Measurements from ENCODE around the gene RMND5B. TPM values are rescaled to one million over a fixed set of nuclear protein-coding genes. Genes with fewer than 3 reads are reported as not detected.
"Not testable (repeated sequence)": the region's sequence is repeated elsewhere in the genome, so short reads cannot be mapped to it uniquely, and the experiment has no call there.

The RMND5B gene, protein sequence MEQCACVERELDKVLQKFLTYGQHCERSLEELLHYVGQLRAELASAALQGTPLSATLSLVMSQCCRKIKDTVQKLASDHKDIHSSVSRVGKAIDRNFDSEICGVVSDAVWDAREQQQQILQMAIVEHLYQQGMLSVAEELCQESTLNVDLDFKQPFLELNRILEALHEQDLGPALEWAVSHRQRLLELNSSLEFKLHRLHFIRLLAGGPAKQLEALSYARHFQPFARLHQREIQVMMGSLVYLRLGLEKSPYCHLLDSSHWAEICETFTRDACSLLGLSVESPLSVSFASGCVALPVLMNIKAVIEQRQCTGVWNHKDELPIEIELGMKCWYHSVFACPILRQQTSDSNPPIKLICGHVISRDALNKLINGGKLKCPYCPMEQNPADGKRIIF
- 22.0 TPM for total RNA-seq
- polyA plus RNA-seq = 10 to 100 TPM; 32.8 to 39.9 (median 35.7) TPM

DNA sequence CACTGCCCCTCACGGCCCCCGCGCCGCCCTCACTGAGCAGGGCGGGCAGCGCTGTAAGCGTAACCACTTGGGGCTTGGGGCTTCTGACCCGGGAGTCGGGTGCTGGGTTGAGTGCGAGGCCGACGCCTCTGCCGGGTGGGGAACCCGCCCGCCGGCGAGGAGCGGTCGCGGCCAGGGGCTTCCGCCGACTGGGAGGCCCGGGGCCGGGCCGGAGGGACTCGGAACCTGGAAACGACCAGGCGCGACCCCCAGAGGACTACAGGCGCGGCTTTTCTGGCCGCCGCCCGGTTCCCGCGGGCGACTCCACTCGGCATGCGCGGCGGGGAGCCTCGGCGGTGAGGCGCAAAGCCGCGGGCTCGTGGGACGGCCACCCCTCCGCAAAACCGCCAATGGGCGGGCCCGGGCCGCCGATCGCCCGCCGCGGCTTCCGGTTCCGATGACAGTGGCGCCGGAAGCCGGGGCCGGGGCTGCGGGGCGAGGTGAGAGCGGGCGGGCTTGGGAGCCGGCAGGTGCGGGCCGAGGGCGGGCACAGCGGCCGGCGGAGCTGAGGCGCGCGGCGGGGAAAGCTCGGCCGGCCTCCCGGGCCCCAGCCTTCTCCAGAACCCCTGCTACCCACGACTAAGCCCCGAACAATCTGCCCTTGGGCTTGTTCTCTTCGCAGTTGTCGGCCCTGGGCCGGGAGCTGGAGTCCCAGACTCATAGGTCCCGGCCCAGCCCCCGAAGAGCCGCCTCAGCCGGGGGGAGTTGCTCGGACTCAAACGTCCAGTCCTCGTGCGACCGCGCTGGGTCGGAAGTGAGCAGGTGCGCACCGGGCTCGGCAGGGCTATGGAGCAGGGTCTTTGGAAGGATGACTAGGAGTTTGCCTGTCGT, at the start of gene RMND5B:
Gene RMND5B, plus strand, starts transcription at position 439 of the 870 bp plus-strand sequence. CDS start 7,106 bp downstream, outside the sequence.
- H3K27me3 Mint-ChIP-seq = no peaks in the 10 kb centered on the region
- Histone ChIP-seq H3K36me3 (ENCODE audit: control insufficient read depth, insufficient read depth, low read length) (peaks cover 11% of the 10 kb centered on the region), H3K9me3 (ENCODE audit: control insufficient read depth in 2 of 2, low read length in 2 of 2) (no peaks in the 10 kb centered on the region), H3K27ac (ENCODE audit: insufficient read depth, low read length, poor library complexity, severe bottlenecking) (peak within 1 kb of the TSS; percentile 84), H3K27me3 (ENCODE audit: control insufficient read depth, insufficient read depth, low read length) (no peaks in the 10 kb centered on the region), H3K4me3 (ENCODE audit: low read depth, low read length) (peak within 1 kb of the TSS; percentile 58), H3K4me1 (ENCODE audit: control insufficient read depth, insufficient read depth, low read length, poor library complexity, severe bottlenecking) (peaks cover 15% of the 10 kb centered on the region)
- ATAC-seq (ENCODE audit: low read depth in 2 of 2) (peak; percentile 89 to 92), DNase-seq (peak; percentile 77 to 93 (median 84))
- H3K27ac Mint-ChIP-seq = peak within 1 kb of the TSS; percentile 81 to 94 (median 91)
- H3K9me3 Mint-ChIP-seq = peaks cover 0 to 3% (median 0%) of the 10 kb centered on the region in 7 donors
- peaks cover 21% of the 10 kb centered on the region for H3K36me3 Mint-ChIP-seq
- H3K4me3 Mint-ChIP-seq = peak within 1 kb of the TSS; percentile 84 to 94 (median 92)
- H3K4me1 Mint-ChIP-seq = peaks cover 10 to 37% (median 22%) of the 10 kb centered on the region in 4 donors

DNA sequence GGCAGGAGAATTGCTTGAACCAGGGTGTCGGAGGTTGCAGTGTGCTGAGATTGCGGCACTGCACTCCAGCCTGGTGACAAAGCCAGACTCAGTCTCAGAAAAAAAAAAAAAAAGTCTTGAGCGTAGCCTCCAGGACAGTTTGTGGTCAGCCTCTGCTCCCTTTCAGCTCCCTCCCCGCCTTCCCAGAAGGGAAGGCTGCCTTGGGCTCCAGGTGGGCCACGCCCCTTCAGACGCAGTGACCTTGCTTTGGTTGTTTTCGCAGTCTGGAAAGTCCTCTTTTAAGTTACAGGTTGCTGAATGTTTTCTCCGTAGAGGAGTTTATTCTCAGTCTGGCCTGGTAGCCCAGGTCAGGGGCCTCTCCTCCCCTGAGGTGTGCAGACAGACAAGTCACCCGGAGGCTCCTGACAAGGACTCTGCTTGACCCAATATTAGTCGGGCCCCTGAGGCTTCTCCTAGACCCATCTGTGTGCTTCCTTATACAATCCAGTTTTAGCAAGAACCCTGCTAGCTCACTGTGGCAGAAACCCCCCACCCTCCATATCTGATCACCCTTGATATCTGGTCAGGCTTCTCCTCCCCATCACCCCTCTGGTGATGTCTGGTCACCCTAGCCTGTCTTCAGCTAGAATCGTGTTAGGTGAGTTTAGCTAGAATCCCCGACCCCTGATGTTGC, 49.1 kb upstream of the RMND5B start:
- Mint-ChIP-seq H3K36me3 (no peaks in the 10 kb centered on the region), H3K4me3 (no peak overlapping the region), H3K27me3 (peaks cover 20% of the 10 kb centered on the region), H3K9me3 (no peaks in the 10 kb centered on the region), H3K4me1 (peaks cover 0 to 3% (median 0%) of the 10 kb centered on the region in 4 donors), H3K27ac (peak overlapping the region in 2 of 3 donors; percentile 63 to 71)
- Histone ChIP-seq H3K4me3 (ENCODE audit: low read depth, low read length) (no peak overlapping the region), H3K27me3 (ENCODE audit: control insufficient read depth, insufficient read depth, low read length) (no peaks in the 10 kb centered on the region), H3K4me1 (ENCODE audit: control insufficient read depth, insufficient read depth, low read length, poor library complexity, severe bottlenecking) (no peaks in the 10 kb centered on the region), H3K36me3 (ENCODE audit: control insufficient read depth, insufficient read depth, low read length) (no peaks in the 10 kb centered on the region), H3K27ac (ENCODE audit: insufficient read depth, low read length, poor library complexity, severe bottlenecking) (no peak overlapping the region), H3K9me3 (ENCODE audit: control insufficient read depth in 2 of 2, low read length in 2 of 2) (no peaks in the 10 kb centered on the region)
- ATAC-seq (ENCODE audit: low read depth in 2 of 2) = no peak
- DNase-seq = no peak

DNA sequence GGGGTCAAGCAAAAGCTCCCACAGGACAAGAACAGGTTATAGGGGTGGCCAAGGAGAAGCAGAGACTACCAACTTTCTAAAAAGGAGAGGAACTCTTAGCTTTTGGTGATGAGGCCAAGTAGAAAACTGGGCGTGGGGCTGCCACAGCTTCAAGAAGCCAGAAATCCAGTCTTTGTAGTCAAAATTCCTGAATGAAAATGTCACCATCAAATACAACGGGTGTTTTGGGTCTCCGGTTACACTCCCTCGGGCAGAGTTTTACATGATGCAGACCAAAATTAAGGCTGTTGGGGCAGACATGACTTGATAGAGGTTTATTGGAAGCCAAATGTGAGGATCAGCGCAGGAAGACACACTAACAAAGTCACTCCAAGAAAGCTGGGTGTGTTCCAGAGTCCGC, 46.9 kb upstream of the RMND5B start:
- peaks cover 0 to 3% (median 0%) of the 10 kb centered on the region in 4 donors for H3K4me1 Mint-ChIP-seq
- no peak for DNase-seq

DNA sequence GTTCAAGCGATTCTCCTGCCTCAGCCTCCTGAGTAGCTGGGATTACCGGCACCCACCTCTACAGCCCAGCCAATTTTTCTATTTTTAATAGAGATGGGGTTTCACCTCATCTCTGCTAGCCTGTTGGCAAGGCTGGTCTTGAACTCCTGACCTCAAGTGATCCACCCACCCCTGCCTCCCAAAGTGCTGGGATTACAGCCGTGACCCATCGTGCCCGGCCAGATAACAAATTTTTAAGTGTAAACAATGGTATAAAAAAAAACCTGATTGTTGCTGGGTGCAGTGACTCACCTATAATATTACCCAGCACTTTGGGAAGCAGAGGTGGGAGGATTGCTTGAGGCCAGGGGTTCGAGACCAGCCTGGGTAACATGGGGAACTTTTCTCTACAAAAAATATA, 45.5 kb upstream of the RMND5B start:
- no peak overlapping the region for H3K4me3 Mint-ChIP-seq
- H3K4me3 ChIP-seq (ENCODE audit: low read depth, low read length) = no peak overlapping the region
- H3K36me3 ChIP-seq (ENCODE audit: control insufficient read depth, insufficient read depth, low read length) = no peaks in the 10 kb centered on the region
- H3K27ac Mint-ChIP-seq = no peak overlapping the region
- H3K27me3 ChIP-seq (ENCODE audit: control insufficient read depth, insufficient read depth, low read length) = no peaks in the 10 kb centered on the region
- DNase-seq (no peak), ATAC-seq (ENCODE audit: low read depth in 2 of 2) (no peak)
- H3K27ac ChIP-seq (ENCODE audit: insufficient read depth, low read length, poor library complexity, severe bottlenecking) = no peak overlapping the region
- H3K4me1 Mint-ChIP-seq = peaks cover 0 to 3% (median 0%) of the 10 kb centered on the region in 4 donors
- H3K9me3 ChIP-seq (ENCODE audit: control insufficient read depth in 2 of 2, low read length in 2 of 2) = no peaks in the 10 kb centered on the region
- H3K27me3 Mint-ChIP-seq = peaks cover 34% of the 10 kb centered on the region
- H3K9me3 Mint-ChIP-seq = no peaks in the 10 kb centered on the region
- H3K36me3 Mint-ChIP-seq = no peaks in the 10 kb centered on the region
- no peaks in the 10 kb centered on the region for H3K4me1 ChIP-seq (ENCODE audit: control insufficient read depth, insufficient read depth, low read length, poor library complexity, severe bottlenecking)

More for the DNA sequence above, 46.9 kb upstream of the RMND5B start:
- no peak for ATAC-seq (ENCODE audit: low read depth in 2 of 2)
- Mint-ChIP-seq H3K27me3 (peaks cover 28% of the 10 kb centered on the region), H3K4me3 (no peak overlapping the region), H3K36me3 (no peaks in the 10 kb centered on the region), H3K9me3 (no peaks in the 10 kb centered on the region), H3K27ac (peak overlapping the region in 1 of 3 donors; percentile 31)
- Histone ChIP-seq H3K4me3 (ENCODE audit: low read depth, low read length) (no peak overlapping the region), H3K9me3 (ENCODE audit: control insufficient read depth in 2 of 2, low read length in 2 of 2) (no peaks in the 10 kb centered on the region), H3K27ac (ENCODE audit: insufficient read depth, low read length, poor library complexity, severe bottlenecking) (no peak overlapping the region), H3K36me3 (ENCODE audit: control insufficient read depth, insufficient read depth, low read length) (no peaks in the 10 kb centered on the region), H3K27me3 (ENCODE audit: control insufficient read depth, insufficient read depth, low read length) (no peaks in the 10 kb centered on the region), H3K4me1 (ENCODE audit: control insufficient read depth, insufficient read depth, low read length, poor library complexity, severe bottlenecking) (no peaks in the 10 kb centered on the region)

DNA sequence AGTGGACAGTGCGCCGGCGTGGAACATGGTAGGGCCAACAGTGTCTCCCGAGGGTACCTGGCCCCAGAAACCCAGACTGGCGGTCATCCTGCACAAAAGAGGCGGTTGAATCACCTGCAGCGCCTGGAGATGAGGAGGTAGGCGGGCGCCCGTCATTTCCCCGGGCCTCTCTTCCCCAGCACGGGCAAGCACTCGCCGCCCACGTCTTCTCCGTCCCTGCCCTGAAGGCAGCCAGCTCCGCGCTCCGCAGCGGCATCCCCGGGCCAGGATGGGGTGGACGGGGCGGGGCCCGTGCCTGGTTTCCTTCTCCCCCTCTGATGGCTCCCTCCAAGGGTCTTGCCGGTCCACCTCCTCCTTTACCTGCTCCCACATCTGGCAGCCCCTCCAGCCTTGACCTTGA, 44.5 kb upstream of the RMND5B start:
- ATAC-seq (ENCODE audit: low read depth in 2 of 2) = no peak
- Histone ChIP-seq H3K36me3 (ENCODE audit: control insufficient read depth, insufficient read depth, low read length) (no peaks in the 10 kb centered on the region), H3K9me3 (ENCODE audit: control insufficient read depth in 2 of 2, low read length in 2 of 2) (peaks cover 0 to 2% of the 10 kb centered on the region in 2 experiments), H3K4me1 (ENCODE audit: control insufficient read depth, insufficient read depth, low read length, poor library complexity, severe bottlenecking) (no peaks in the 10 kb centered on the region), H3K4me3 (ENCODE audit: low read depth, low read length) (no peak overlapping the region), H3K27ac (ENCODE audit: insufficient read depth, low read length, poor library complexity, severe bottlenecking) (no peak overlapping the region), H3K27me3 (ENCODE audit: control insufficient read depth, insufficient read depth, low read length) (no peaks in the 10 kb centered on the region)
- peak overlapping the region in 1 of 3 donors; percentile 37 for H3K27ac Mint-ChIP-seq
- no peaks in the 10 kb centered on the region for H3K9me3 Mint-ChIP-seq
- no peak for DNase-seq
- peaks cover 29% of the 10 kb centered on the region for H3K27me3 Mint-ChIP-seq
- no peaks in the 10 kb centered on the region for H3K36me3 Mint-ChIP-seq
- H3K4me3 Mint-ChIP-seq = no peak overlapping the region
- peaks cover 0 to 3% (median 0%) of the 10 kb centered on the region in 4 donors for H3K4me1 Mint-ChIP-seq

DNA sequence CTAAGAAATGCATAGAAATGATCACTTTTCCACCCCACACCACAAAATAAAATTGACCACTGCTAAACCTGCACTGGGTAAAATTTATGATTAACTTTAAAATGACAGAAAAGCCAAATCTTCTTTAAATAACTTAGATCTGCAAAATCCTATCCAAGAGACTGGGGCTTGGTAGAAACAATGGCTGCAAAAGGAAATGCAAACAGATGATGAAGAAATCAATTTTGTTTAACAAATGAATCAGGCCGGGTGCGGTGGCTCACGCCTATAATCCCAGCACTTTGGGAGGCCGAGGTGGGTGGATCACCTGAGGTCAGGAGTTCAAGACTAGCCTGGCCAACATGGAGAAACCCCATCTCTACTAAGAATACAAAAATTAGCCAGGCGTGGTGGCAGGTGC, 43.6 kb upstream of the RMND5B start:
- H3K4me3 ChIP-seq (ENCODE audit: low read depth, low read length); H3K4me1 ChIP-seq (ENCODE audit: control insufficient read depth, insufficient read depth, low read length, poor library complexity, severe bottlenecking); DNase-seq; H3K4me3 Mint-ChIP-seq; H3K4me1 Mint-ChIP-seq; H3K27me3 ChIP-seq (ENCODE audit: control insufficient read depth, insufficient read depth, low read length); H3K27ac Mint-ChIP-seq; H3K9me3 Mint-ChIP-seq; H3K9me3 ChIP-seq (ENCODE audit: control insufficient read depth in 2 of 2, low read length in 2 of 2); ATAC-seq (ENCODE audit: low read depth in 2 of 2); H3K27ac ChIP-seq (ENCODE audit: insufficient read depth, low read length, poor library complexity, severe bottlenecking); H3K36me3 Mint-ChIP-seq; H3K36me3 ChIP-seq (ENCODE audit: control insufficient read depth, insufficient read depth, low read length): not testable (repeated sequence)
- H3K27me3 Mint-ChIP-seq = peaks cover 25% of the 10 kb centered on the region

DNA sequence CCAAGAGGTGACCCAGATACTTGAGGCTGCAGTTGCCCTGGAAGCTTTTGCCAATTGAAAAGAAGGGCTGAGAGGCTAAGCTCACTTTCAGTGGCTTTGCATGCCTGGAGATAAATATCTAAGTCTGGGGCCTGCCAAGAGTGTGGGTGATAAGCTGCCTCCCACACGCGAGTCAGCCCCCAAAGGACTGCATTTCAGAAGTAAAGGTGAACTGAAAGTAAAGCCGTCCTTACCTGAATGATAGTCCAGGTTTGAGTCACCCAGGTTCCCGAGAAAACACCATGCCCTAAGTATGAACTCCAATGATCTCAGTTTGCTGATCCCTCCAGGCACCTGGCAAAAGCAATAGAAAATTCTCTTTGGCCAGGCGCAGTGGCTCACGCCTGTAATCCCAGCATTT, 40.0 kb upstream of the RMND5B start:
- H3K27me3 ChIP-seq (ENCODE audit: control insufficient read depth, insufficient read depth, low read length) = no peaks in the 10 kb centered on the region
- H3K36me3 ChIP-seq (ENCODE audit: control insufficient read depth, insufficient read depth, low read length) = no peaks in the 10 kb centered on the region
- no peaks in the 10 kb centered on the region for H3K36me3 Mint-ChIP-seq
- H3K27ac ChIP-seq (ENCODE audit: insufficient read depth, low read length, poor library complexity, severe bottlenecking) = no peak overlapping the region
- H3K9me3 Mint-ChIP-seq = peaks cover 0 to 4% (median 0%) of the 10 kb centered on the region in 7 donors
- H3K9me3 ChIP-seq (ENCODE audit: control insufficient read depth in 2 of 2, low read length in 2 of 2) = peaks cover 0 to 4% of the 10 kb centered on the region in 2 experiments
- ATAC-seq (ENCODE audit: low read depth in 2 of 2) = no peak
- no peak for DNase-seq
- H3K27ac Mint-ChIP-seq = no peak overlapping the region
- no peak overlapping the region for H3K4me3 ChIP-seq (ENCODE audit: low read depth, low read length)
- peaks cover 0 to 22% (median 13%) of the 10 kb centered on the region in 4 donors for H3K4me1 Mint-ChIP-seq
- peaks cover 14% of the 10 kb centered on the region for H3K27me3 Mint-ChIP-seq
- H3K4me1 ChIP-seq (ENCODE audit: control insufficient read depth, insufficient read depth, low read length, poor library complexity, severe bottlenecking) = peaks cover 7% of the 10 kb centered on the region
- H3K4me3 Mint-ChIP-seq = no peak overlapping the region
